A673 (cell line): ENCODE measurements around the gene GARNL3.

Experiments used
- EZH2 ChIP-seq: fragments of 200-600 bp; sonication (generic); IDR thresholded peaks from 2 replicates; pipeline ENCODE4 v1.6.1; 2017; ENCODE audit warnings: borderline replicate concordance, low read depth, mild to moderate bottlenecking, mixed read lengths, antibody characterized with exemption, low read length; ENCODE audit not compliant: poor library complexity, severe bottlenecking
- TF ChIP-seq, protein P1 (sequence below): fragments of 300-800, 200-600 bp; sonication (generic); conservative IDR thresholded peaks from 2 replicates; pipeline ENCODE4 v1.5.1; 2017; ENCODE audit warnings: low read depth, mild to moderate bottlenecking, antibody characterized with exemption, low read length, moderate library complexity, mixed read lengths

DNA sequence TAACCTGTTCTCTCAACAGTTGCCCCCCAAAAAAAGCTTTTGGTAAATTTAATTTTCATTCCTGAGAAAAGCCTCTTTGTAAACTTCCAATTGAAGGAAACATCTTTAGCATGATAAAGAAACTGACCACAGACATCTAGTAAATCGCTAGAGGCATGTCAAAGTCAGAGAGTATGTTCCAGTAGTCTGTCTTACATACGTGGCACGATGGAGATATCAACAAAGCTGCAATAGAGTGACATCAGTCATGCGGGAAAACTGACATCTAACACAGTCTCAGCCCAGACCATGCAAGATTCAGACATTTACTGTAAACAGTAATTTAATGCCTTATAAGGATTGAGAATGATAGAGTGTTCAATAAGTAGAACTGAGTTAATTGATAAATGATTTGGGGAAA lies 45.1 kb downstream of the GARNL3 start:
- TF ChIP-seq, protein P1, sequence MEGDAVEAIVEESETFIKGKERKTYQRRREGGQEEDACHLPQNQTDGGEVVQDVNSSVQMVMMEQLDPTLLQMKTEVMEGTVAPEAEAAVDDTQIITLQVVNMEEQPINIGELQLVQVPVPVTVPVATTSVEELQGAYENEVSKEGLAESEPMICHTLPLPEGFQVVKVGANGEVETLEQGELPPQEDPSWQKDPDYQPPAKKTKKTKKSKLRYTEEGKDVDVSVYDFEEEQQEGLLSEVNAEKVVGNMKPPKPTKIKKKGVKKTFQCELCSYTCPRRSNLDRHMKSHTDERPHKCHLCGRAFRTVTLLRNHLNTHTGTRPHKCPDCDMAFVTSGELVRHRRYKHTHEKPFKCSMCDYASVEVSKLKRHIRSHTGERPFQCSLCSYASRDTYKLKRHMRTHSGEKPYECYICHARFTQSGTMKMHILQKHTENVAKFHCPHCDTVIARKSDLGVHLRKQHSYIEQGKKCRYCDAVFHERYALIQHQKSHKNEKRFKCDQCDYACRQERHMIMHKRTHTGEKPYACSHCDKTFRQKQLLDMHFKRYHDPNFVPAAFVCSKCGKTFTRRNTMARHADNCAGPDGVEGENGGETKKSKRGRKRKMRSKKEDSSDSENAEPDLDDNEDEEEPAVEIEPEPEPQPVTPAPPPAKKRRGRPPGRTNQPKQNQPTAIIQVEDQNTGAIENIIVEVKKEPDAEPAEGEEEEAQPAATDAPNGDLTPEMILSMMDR = no peak
- no peak for TF ChIP-seq EZH2
